Pons (tissue), 1 donor: ENCODE data around the gene KRT32.
"Not testable (repeated sequence)": the region's sequence is repeated elsewhere in the genome, so short reads cannot be mapped to it uniquely, and the experiment has no call there.

Source experiments
- DNase-seq: peaks from one replicate; pipeline ENCODE4 v3.0.0-alpha.2; 2016; ENCODE audit warnings: low spot score

KRT32 gene

GRCh38 chr17:41464682-41465081, 2.5 kb downstream of the KRT32 start:
- DNase-seq: peak; percentile 20

GRCh38 chr17:41464173-41464572, 3.0 kb downstream of the KRT32 start:
- DNase-seq: no peak

- DNase-seq: no peak
Observed at GRCh38 chr17:41463746-41464145, 3.4 kb downstream of the KRT32 start.

- no peak for DNase-seq
Observed at GRCh38 chr17:41462705-41463104, 4.5 kb downstream of the KRT32 start.

- peak; percentile 3 for DNase-seq
Observed at GRCh38 chr17:41457676-41458075, 9.5 kb downstream of the KRT32 start.

GRCh38 chr17:41456204-41456603, 11.0 kb downstream of the KRT32 start:
- no peak for DNase-seq

- no peak for DNase-seq
Observed at GRCh38 chr17:41455236-41455635, 11.9 kb downstream of the KRT32 start.

DNA sequence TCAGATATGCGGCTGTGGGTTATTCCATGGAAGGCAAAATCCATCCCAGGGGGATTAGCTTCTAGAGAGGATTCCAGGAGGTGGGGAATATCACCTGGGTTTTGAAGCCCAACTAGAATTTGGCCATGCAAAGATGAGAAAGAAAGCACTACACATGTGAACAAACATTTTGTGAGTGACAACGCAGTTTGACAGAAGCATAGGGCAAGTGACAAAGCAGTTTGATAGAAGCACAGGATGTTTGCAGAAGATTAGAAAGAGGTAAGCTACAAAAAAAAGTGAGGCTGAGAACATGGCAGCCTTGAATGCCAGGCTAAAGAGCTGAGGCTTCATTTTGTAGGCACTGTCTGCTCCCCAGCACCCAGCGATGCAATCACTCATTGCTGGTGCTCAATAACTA, 14.1 kb downstream of the KRT32 start:
- DNase-seq: no peak

DNA sequence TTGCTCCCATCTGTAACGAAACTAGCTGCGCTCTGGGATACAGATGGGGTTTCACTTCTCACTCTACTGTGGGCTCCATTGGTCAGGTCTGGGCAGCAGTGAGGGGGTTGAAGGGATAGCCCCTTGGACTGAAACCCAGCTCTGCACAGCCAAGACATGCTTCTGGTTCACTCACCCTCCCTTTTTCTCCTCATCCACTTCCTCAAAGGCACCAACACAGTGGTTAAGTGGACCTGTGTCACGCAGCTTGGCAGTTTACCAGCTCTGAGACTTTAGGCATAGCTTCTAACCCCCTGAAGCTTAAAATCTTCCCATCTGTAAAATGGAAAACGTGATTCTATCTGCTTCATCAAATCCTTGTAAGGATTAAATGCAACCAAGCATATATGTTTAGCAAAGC, 14.9 kb downstream of the KRT32 start:
- no peak for DNase-seq

GRCh38 chr17:41451154-41451728, 15.9 kb downstream of the KRT32 start:
- DNase-seq: no peak

DNA sequence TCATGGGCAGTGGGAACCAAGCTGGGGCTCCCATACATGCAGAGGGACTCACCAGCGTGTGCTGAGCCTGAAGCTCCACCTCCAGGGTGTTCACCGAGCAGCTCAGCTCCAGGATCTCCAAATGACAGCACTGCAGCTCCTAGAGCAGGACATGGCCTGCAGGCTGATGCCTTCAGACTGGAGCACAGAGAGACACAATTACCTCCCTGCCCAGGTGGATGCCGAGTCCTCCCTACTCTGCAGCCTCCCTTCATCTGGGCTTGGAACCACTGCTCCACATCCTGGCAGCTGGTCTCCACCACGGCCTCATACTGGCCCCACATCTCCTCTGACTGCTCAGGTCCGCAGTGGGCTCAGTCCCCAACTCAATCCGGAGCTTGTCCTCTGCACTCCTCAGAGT, 18.2 kb downstream of the KRT32 start:
- no peak for DNase-seq

DNA sequence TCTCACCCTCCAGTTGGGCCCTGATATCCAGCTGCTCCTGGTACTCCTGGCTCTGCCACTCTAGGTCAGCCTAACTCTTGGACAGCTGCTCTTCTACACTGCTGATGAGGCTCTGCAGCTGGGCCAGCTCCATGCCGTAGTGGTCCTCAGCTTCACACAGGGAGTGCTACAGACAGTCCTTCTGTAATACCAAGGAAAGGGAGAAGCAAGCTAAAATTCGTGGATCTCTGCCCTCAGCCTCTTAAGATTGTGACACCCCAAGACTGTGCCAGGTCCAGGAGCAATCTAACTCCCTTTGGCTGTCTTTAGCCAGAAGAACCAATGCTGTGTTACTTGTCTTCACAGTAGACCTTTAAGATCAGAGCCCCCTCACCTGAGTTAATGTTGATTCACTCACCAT, 18.7 kb downstream of the KRT32 start:
- DNase-seq: no peak

GRCh38 chr17:41446806-41447205, 20.4 kb downstream of the KRT32 start:
- DNase-seq: no peak

DNA sequence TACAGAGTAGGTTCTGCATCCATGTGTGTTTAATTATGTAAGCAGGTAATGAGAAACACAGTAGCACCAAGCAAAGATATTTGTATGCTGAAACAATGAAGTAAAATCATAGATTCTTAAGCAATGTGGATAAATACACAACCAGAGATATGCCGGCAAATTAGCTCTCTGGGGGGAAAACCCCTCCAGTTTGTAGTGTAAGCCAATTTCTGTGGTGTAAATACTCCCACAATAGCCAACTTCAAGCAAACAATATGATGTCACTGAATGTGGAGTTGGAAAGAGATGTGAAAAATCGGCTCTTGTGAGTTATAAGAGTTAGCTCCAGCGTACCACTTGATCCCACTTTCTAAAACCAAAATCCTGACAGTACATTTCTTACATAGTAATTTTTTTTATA, 22.5 kb downstream of the KRT32 start:
- DNase-seq: no peak

- no peak for DNase-seq
Observed at GRCh38 chr17:41444186-41444585, 23.0 kb downstream of the KRT32 start.

- DNase-seq: no peak
Observed at GRCh38 chr17:41442739-41443138, 24.4 kb downstream of the KRT32 start.

- DNase-seq: no peak
Observed at GRCh38 chr17:41440531-41441033, 26.6 kb downstream of the KRT32 start, which contains the start of gene KRT38. Gene KRT38 (minus strand): TSS chr17:41440983. CDS start chr17:41440921, 62 bp downstream.

GRCh38 chr17:41439375-41439774, 27.8 kb downstream of the KRT32 start:
- DNase-seq: no peak

DNA sequence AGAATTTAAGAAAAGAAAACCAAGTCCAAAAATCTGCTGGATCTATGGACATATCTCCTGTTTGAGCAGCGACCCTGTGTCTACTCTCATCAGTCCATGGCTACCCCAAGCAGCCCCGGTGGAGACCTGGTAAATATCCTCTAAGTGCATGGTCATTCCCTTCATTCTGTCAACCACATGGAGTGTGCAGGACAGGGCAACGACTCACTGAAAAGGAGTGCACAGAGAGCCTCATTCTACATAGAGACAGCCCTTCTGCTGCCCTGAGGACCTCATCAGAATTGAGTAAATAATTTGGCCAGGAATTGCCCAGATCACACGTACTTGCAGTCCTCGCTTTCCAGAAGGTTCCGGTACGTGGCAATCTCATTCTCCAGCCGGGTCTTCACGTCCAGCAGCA, 29.4 kb downstream of the KRT32 start:
- DNase-seq: no peak

DNA sequence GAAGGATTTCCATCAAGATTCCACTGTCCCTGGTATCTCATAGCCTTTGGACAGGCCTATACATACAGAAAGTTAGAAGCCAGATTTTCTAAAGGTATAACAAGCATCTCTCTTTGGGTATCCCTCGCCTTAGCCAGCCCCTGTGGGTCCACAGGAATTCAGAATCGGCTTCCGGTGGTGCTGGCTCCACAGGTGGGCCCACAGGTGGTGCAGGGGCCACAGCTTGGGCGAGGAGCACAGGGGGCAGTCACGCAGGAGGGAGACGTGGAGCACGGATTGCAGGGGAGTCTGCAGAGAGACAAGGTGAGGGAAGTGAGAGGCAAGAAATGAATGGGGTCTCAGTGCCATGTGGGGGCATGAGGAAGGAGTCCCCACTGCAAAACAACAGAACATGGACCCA, 29.9 kb downstream of the KRT32 start:
- DNase-seq: no peak

GRCh38 chr17:41434415-41434814, 32.8 kb downstream of the KRT32 start:
- DNase-seq: no peak

DNA sequence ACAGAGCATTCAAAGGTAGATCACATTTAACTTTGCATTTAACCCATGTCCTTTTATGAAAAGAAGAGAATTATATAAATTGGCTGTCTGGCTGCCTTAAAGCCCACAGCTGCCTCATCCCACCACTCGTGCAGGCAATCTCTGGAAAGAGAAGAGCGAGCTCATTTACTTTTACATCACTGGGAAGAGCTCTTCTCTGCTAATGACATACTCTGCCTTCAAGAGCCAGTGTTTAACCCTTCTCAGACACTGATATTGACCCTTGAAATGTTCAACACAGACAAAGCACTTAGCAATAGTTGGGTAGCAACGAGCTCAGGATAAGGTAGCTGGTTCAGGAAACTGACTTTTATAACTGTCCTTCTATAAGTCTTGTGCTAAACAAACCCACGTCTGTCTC, 33.2 kb downstream of the KRT32 start:
- DNase-seq: no peak

GRCh38 chr17:41433586-41433985, 33.6 kb downstream of the KRT32 start:
- no peak for DNase-seq

GRCh38 chr17:41430376-41430775, 36.8 kb downstream of the KRT32 start:
- not testable (repeated sequence) for DNase-seq
